AG04449 (cell line): ENCODE results near the gene PLA2G2D.

Experiments
- CTCF ChIA-PET: fragments of 350-600 bp; formaldehyde crosslinking; extraction: SDS; loops from one replicate; lab custom pipeline; 2021; ENCODE audit warnings: antibody characterized with exemption; lab: Yijun Ruan, JAX
- POLR2A ChIA-PET: fragments of 400-600, 350-600 bp; formaldehyde crosslinking; extraction: SDS; loops from one replicate; lab custom pipeline; 2020; ENCODE audit warnings: antibody characterized with exemption, inconsistent platforms; lab: Yijun Ruan, JAX
- DNase-seq: peaks from one replicate; pipeline ENCODE4 v3.0.0-alpha.2; 2010; ENCODE audit warnings: low read depth, low spot score
- H3K4me3 ChIP-seq: 2 replicates; pipeline ENCODE4 v1.5.1; 2011; ENCODE audit warnings: low read depth, mild to moderate bottlenecking, control low read depth, low read length
- TF ChIP-seq, protein P1 (sequence below): IDR thresholded peaks from one replicate; pipeline ENCODE4 v1.5.1; 2011; ENCODE audit warnings: mild to moderate bottlenecking, moderate library complexity, low read length, control low read depth, inconsistent platforms; ENCODE audit not compliant: insufficient read depth; ENCODE audit errors: missing control alignments

Gene PLA2G2D

GRCh38 chr1:20099533-20099932, 19.8 kb downstream of the PLA2G2D start:
- POLR2A ChIA-PET: no interaction called here
- TF ChIP-seq, protein P1, sequence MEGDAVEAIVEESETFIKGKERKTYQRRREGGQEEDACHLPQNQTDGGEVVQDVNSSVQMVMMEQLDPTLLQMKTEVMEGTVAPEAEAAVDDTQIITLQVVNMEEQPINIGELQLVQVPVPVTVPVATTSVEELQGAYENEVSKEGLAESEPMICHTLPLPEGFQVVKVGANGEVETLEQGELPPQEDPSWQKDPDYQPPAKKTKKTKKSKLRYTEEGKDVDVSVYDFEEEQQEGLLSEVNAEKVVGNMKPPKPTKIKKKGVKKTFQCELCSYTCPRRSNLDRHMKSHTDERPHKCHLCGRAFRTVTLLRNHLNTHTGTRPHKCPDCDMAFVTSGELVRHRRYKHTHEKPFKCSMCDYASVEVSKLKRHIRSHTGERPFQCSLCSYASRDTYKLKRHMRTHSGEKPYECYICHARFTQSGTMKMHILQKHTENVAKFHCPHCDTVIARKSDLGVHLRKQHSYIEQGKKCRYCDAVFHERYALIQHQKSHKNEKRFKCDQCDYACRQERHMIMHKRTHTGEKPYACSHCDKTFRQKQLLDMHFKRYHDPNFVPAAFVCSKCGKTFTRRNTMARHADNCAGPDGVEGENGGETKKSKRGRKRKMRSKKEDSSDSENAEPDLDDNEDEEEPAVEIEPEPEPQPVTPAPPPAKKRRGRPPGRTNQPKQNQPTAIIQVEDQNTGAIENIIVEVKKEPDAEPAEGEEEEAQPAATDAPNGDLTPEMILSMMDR: no peak
- DNase-seq: no peak
- no peak overlapping the region for H3K4me3 ChIP-seq
- CTCF ChIA-PET: interaction anchor here (1.0 to 6.1 kb wide), 5 partner anchors 14 to 96 kb away, joined by 3 to 36 read pairs (median 3); no protein-coding TSS in a partner anchor

- no peak for DNase-seq
- H3K4me3 ChIP-seq: no peak overlapping the region
- ChIA-PET POLR2A (no interaction called here), CTCF (interaction anchor here (3.1 kb wide), 1 partner anchor 55 kb away, joined by 11 read pairs; no protein-coding TSS in a partner anchor)
- TF ChIP-seq, protein P1: no peak
Measured at GRCh38 chr1:20096840-20097447, 22.4 kb downstream of the PLA2G2D start.

- ChIA-PET POLR2A (no interaction called here), CTCF (interaction anchor here (3.1 kb wide), 1 partner anchor 56 kb away, joined by 11 read pairs; no protein-coding TSS in a partner anchor)
- TF ChIP-seq, protein P1: no peak
- DNase-seq: no peak
- no peak overlapping the region for H3K4me3 ChIP-seq
Measured at GRCh38 chr1:20095564-20096434, 23.5 kb downstream of the PLA2G2D start.

DNA sequence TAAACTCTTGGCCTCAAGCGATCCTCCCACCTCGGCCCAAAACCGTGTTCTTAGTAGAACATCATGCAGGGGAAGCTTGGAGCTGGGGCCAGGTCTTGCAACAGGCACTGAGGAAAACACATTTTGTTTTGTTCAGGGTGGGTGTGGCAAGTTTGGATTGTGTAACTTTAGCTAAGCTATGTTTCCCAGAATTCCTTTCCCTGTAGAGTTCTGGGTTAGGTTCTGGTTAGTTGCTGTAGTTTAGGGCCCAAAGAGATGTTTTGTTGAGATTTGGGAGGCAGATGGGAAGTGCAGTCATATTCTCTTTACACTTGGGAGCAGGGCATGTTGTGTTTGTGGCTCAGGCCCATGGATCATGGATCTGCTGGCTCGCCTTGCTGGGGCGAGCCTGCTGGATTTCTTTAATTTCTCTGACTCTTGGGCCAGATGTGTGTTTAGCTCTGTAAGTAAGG, 25.4 kb downstream of the PLA2G2D start:
- no peak overlapping the region for H3K4me3 ChIP-seq
- POLR2A ChIA-PET: no interaction called here
- CTCF ChIA-PET: interaction anchor here (1.5 to 3.1 kb wide), 2 partner anchors 58 to 100 kb away, joined by 4 to 11 read pairs; no protein-coding TSS in a partner anchor
- TF ChIP-seq, protein P1: no peak
- no peak for DNase-seq

DNA sequence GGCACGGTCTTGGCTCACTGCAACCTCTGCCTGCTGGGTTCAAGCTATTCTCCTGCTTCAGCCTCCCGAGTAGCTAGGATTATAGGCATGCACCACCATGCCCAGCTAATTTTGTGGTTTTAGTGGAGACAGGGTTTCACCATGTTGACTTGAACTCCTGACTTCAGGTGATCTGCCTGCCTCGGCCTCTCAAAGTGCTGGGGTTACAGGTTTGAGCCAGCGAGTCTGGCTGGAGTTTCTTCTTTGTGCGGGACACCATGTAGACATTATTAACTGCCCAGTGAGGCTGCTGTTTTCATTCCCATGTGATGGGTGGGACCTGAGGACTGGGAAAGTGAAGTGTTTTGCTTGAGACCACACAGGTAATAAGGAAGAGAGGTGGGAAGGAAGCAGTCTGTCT, 26.0 kb downstream of the PLA2G2D start:
- DNase-seq: no peak
- POLR2A ChIA-PET: no interaction called here
- H3K4me3 ChIP-seq: no peak overlapping the region
- CTCF ChIA-PET: interaction anchor here (1.5 kb wide), 1 partner anchor 101 kb away, joined by 4 read pairs; no protein-coding TSS in a partner anchor
- TF ChIP-seq, protein P1: no peak

GRCh38 chr1:20090641-20091040, 28.7 kb downstream of the PLA2G2D start:
- TF ChIP-seq, protein P1: no peak
- DNase-seq: no peak
- POLR2A ChIA-PET: no interaction called here
- no peak overlapping the region for H3K4me3 ChIP-seq
- CTCF ChIA-PET: interaction anchor here (0.8 kb wide), 1 partner anchor 122 kb away, joined by 3 read pairs; no protein-coding TSS in a partner anchor
